HG02885 (cell line): ENCODE data around the gene ARSA.

Experiments
- ATAC-seq: cut with Tn5 transposase; IDR thresholded peaks from one replicate; pipeline ENCODE4 v1.9.1; 2021; ENCODE audit warnings: mild to moderate bottlenecking; ENCODE audit not compliant: unreplicated experiment, poor library complexity

ARSA gene

DNA sequence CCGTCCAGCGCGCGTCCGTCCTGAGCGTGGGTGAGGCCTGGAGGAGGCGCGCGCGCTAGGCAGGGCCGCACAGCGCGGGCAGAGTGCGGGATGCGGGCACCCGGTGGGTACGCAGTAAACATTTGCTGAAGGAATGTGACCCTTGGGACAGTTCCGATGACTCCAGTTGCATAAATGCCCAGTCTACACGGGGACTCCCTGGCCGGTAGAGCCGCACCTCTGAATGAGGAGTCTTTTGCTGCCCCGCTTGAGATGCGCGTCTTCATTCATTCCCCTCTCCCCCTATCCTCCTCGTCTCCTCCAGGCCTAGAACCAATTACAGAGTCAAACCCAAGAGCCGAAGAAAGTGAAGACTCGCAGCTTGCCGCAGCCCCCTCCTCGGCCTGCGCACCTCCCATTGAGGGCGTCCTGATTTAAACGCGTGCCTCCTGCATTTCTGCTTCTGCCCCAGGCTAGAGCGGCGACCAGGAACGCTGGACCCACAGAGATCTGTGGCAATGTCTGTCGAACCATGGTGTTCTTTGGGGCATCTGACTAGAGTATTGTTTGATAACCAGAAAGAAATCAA, 44.6 kb downstream of the ARSA start:
- peak; percentile 27 for ATAC-seq

DNA sequence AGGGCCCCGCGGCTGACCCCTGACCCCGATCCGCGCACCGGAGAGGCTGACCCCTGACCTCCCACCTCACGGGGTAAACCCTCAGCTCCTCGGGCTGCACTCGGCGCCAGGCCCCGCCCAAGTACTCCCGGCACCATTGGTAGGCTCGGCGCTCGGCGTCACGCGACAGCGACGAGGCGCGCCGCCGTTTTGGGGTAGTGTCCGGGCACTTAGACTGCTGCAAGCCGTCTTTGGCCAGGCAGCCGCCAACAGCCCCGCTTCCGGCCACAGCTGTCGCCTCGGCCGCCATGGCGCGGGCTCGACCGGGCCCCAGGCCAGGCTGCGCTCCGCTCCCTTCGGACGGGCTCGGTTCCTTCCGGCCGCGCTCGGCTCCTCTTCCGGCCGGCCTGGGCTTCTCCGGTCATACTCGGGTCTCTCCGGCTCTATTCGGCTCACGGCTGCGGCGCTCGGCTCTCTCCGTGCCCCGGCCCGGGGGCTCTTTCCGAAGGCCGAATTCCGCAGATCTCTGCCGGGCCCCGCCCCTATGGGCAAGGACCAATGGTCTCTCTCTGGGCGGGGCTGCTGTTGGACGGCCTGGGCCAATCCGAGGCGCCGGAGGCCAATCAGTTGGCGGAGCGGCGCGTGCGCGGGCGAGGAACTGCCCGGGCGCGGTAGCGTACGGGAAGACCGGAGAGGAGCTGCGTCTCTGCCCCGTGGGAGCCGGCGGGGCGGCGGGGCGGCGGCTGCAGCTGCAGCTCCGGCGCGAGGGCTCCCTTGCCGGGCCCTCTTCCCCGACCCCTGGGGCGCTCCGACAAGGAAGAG, 45.3 kb downstream of the ARSA start, which contains the start of gene CHKB:
Gene CHKB, minus strand, starts transcription at position 357 of the 801 bp plus-strand sequence. Its CDS starts 68 bp downstream, at position 289.
- ATAC-seq: peak; percentile 91

DNA sequence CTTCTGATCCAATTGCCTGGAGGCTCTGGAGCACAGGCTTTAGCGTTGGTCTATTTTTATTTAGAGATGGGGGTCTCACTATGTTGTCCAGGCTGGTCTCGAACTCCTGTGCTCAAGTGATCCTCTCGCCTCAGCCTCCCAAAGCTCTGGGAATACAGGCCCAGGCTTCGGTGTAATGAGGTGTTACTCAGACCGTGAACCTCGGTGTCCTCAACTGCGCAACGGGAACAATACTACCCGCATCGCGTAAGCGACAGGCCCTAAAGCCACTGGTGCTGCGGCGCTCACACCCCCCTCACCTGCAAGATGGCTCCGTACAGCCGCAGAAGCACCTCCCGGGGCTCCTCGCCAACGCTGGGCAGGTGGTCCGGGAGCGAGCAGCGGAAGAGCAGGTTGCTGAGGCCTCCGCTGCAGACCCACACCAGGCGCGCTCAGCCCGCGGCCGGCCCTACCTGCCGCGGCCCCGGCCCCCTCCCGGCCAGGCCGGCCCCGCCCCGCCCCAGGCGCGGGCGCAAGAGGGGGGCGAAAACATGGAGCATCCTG, 45.9 kb downstream of the ARSA start:
- ATAC-seq: no peak

DNA sequence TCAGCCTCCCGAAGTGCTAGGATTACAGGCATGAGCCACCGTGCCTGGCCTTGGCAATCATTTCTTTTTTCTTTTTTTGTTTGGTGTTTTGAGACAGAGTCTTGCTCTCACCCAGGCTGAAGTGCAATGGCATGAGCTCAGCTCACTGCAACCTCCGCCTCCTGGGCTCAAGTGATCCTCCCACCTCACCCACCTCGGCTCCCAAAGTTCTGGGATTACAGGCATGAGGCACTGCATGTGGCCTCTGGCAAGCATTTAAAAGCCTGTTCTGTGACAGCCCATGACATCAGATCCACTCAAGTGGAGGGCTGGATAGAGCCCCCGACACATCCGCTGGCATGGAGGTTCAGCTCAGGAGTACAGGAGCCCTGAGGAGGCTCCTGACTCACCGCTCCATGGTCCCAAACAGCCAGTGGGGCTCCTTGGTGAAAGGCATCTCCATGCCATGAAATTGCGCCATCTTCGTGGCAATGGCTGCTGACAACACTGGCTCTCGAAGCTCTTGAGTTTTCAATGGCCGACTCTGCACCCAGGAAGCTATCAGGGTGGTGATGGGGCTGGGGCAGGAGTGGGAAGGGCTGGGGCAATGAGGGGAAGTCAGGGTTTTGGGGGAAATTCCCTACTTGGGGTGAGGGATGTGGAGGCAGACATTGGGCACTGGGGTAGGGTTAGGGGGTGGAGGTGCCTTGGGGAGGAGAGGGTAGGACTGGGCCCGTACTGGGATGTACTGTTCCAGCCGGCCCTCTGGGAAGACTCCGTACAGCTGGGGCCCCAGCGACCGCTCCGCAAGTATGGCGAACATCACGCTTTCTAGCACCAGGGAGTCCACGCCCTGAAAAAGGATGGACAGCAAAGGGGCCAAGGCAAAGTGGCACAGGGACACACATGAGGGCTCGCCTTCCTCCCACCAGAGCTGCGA, 46.7 kb downstream of the ARSA start:
- no peak for ATAC-seq

DNA sequence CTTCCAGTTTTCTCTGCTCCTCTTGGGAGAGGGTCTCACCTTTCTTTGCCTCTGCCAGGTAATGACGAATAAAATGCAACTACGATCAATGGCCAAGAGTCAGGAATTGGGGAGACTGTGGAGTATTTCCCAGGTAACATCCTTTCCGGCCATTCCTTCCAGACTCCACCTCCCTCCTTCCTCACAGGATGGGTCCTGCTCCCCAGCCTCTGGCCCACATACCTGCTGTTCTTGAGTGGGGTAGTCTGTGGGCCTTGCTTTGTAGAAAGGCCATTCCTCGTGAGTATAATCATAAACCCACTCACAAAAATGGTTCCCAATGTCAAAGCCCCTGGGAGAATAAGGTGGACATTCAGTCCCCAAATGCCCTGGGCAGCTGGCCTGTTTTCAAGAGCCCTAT, 48.2 kb downstream of the ARSA start:
- ATAC-seq: no peak

DNA sequence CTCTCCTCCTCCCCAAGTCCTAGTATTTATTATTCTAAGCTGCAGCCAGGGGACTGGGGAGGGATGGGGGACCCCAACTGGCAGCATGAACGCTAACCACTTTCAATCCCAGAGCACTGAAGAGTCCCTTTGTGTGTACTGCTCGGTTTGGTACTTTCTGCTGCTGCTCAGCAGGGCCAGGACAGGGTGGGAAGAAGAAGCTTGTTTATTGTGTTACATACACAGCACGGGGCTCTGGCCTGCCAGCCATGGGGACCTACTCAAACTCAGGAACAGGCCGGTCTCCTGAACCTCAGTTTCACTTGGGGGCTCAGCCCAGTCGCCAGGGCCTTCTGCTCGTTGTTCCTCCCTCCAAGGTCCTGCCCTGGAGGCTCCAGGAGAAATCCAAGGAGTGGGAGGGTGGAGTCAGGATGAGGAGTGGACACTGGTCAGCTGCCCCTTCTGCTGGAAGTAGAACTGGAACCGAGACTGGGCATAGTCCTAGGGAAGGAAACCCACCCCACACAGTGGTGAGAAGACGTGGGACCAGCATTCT, 49.1 kb downstream of the ARSA start:
- ATAC-seq: no peak

DNA sequence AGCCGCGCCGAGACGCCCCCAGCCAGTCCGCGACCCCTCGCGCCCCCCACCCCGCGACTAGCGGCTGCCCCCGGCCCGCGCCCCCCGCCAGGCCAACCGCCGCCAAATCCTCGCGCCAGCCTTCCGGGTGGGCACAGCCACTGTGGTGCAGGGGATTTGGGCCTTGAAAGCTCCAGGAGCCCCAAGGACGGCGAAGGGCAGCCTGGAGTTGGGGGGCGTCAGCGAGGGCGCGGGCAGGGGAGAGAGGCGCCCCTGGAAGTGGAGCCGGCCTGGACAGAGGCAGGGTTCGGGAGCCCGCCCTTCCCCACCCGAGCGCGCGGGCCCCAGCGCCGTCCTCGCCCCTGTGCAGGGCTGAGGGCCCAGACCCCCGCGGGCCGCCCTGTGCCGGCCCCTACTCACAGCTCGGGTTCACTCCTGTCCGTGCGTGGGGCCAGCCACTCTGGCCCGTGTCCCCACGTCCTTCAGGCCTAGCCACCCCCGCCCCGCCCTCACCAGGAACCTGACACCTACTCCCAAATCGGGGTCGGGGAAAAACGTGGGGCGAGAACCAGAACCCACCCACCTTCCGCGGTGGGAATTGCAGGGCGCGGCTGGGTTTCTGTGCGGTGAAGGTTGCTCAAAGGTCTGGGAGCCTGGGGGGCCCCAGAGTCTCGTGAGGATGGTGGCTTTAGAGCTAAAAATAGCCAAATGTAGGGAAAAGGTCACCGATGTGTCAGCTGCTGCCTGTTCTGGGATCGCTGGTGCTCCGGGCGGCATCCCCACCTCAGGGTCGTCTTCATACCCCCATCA, 49.8 kb downstream of the ARSA start, which contains the start of gene CPT1B:
Gene CPT1B, minus strand, starts transcription at position 441 of the 789 bp plus-strand sequence. CDS start 512 bp downstream, outside the sequence.
- ATAC-seq: no peak

DNA sequence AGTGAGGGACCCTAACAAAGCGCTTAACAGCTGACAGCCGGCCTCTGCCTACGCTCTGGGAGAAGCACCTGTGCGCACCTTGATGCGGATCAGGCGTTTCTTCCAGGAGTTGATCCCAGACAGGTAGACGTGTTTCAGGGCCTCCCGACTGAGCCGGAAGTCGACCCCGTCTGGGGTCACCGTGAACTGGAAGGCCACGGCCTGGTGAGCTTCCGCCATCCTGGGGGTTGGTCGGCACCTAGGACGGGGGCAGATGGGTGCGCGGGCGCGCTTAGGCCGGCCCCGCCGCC, 50.3 kb downstream of the ARSA start:
- ATAC-seq: no peak

DNA sequence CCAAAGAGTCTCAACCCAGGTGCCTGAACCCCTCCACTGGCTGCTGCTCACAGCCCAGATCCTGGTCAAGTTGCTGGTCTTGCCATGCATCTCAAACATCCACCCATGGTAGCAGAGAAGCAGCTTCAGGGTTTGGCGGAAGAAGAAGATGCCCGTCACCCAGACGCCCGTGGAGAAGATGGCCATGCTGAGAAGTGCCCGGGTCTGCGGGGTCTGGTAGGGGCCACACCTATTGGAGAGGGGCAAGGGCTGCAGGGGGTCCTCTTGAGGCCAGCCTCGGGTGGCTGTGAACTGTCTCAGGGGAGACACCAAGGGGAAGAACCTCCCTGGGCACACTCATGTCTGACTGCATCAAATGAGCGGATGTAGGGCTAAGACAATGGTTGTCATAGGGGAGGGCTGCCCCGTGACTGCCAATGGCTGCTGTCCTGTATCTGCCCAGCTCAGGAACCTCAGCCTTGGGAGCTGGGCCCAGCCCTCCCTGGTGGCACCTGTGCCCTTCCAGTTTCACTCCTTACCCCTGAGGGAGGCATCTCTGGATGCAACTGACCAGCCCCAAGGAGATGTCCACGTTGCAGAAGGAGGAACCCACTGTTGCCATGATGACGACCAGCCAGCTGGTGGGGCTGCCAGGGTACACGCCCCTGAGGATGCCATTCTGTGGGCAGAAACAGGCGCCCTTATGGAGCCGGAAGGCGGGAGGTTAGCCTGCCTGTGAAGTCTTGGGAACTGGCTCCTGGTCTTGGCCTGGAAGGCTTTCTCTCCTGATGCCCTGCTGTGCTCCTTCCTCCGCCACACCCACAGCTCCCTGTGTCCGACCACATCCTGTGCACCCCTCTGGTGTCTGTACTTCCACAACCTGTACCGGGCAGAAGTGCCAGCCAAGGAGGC, 50.9 kb downstream of the ARSA start:
- no peak for ATAC-seq

DNA sequence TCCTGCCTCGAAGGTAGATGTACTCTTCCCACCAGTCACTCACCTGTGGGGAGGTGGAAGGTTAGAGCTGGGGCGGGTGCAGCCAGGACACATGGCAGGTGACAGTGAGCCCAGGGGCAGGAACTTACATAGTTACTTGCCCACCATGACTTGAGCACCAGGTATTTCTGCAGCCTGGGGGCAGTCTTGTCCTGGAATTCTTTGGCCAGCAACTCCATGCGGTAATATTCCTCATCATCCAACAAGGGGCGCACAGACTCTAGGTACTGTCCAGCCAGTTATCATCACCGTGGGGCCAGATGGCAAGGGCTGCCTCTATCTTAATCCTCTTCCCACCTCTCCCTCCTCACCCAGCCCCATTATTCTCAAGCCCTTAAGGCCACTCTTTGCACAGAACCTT, 51.9 kb downstream of the ARSA start:
- no peak for ATAC-seq

DNA sequence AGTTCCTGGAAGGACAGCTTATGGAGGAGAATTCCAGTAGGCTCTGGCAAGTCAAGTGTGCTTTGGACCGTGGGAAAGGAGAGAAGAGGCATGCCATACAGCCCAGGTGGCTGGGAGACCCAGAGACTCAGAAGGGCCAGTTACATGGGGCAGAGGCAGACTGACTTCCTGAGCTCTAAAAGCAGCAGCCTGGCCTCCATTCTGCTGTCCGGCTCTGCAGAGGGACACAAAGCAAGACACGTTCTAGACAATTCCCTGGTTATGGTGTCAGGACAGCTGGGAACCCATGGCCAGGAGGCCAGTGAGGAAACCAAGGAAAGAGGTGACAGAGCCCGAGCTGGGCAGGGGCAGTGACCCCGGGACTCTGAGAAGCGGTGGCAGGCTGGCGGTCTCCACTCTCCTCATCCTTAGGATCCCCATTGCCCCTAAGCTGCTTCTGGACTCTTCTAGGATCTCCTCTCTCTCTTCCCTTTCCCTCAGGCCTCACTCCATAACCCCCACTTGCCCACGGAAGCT, 52.5 kb downstream of the ARSA start:
- no peak for ATAC-seq
